Stimulated activated CD8-positive, alpha-beta memory T cell treated with anti-CD3 and anti-CD28 coated beads, Interleukin-15, amount 100 ng/mL, for 4 hours (primary cell): ENCODE data around the gene APBA3.
"Not testable (repeated sequence)": the region's sequence is repeated elsewhere in the genome, so short reads cannot be mapped to it uniquely, and the experiment has no call there.

ENCODE experiments used
- DNase-seq, 2 donors: peaks; one replicate each; pipeline ENCODE4 v3.0.0-alpha.2; 2020; ENCODE audit warnings: low read depth in 2 of 2

Gene APBA3

GRCh38 chr19:3771000-3771905 is 9.8 kb upstream of the APBA3 start:
- no peak for DNase-seq

- no peak for DNase-seq
Measured at GRCh38 chr19:3770136-3770999, 8.9 kb upstream of the APBA3 start.

GRCh38 chr19:3769494-3769893 is 8.0 kb upstream of the APBA3 start:
- no peak for DNase-seq

DNA sequence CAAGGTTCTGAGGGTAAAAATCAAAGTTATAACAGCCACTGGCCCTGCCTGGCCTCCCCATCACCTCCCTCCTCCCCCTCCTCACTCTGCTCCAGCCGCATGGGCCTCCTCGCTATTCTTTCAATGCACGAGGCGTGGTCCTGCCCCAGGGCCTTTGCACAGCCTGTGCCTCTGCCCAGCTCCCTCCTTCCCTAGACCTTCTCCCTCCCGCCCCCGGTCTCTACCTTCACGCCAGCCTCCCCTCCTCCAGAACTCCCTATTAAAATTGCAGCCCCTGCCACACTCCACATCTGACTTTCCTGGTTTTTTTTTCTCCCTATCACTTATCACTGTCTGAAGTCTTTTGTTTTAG is 7.2 kb upstream of the APBA3 start:
- no peak for DNase-seq

- no peak for DNase-seq
Measured at GRCh38 chr19:3768015-3768747, 6.7 kb upstream of the APBA3 start.

- no peak for DNase-seq
Measured at GRCh38 chr19:3767050-3767449, 5.6 kb upstream of the APBA3 start.

- DNase-seq: no peak
Measured at GRCh38 chr19:3766520-3766919, 5.0 kb upstream of the APBA3 start.

- not testable (repeated sequence) for DNase-seq
Measured at GRCh38 chr19:3765757-3766156, 4.3 kb upstream of the APBA3 start.

DNA sequence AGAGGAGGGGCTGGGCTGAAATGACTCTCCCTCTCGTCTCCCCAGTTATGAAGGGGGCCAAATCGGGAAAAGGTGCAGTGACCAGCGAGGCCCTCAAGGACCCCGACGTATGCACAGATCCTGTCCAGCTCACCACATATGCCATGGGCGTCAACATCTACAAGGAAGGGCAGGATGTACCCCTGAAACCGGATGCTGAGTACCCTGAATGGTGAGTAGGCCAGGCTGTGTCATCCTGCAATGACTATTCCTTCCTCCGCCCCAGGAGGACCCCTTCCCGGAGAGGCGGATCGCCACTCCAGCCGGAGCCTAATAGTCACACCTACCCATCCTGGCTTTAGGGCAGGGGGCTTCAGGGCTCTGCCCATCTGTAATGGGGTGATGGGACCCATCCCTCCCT is 3.6 kb upstream of the APBA3 start:
- DNase-seq: no peak

- DNase-seq: peak; percentile 99
Measured at GRCh38 chr19:3762501-3763459, 1.3 kb upstream of the APBA3 start, which contains the start of gene MRPL54. TSS of gene MRPL54 (plus strand) at chr19:3762682. CDS start at chr19:3762701, 19 bp downstream.

- DNase-seq: no peak
Measured at GRCh38 chr19:3762130-3762473, 610 bp upstream of the APBA3 start.

DNA sequence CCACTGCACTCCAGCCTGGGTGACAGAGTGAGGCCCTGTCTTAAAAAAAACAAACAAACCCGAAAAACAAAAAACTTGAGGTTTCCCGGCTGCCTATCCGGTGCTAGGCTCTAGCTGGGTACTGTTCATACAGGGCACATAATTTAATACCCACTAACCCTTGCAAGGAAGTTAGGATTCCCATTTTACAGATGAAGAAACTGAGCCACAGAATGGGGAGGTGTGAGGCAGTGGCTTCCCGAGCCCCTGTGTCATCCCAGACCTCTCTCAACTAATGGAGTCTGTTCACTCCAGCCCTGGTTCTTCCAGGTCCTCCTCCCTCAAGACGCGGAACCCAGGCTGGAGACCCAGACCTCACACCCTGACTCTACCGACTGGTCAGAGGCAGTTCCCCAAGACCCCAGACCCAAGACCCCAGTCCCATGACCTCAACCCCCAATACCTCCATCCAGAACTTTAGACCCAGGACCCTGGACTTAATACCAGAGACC is 576 bp downstream of the APBA3 start:
- no peak for DNase-seq

GRCh38 chr19:3759482-3760254 is 1.8 kb downstream of the APBA3 start:
- no peak for DNase-seq

- DNase-seq: not testable (repeated sequence)
Measured at GRCh38 chr19:3758297-3758696, 3.2 kb downstream of the APBA3 start.

DNA sequence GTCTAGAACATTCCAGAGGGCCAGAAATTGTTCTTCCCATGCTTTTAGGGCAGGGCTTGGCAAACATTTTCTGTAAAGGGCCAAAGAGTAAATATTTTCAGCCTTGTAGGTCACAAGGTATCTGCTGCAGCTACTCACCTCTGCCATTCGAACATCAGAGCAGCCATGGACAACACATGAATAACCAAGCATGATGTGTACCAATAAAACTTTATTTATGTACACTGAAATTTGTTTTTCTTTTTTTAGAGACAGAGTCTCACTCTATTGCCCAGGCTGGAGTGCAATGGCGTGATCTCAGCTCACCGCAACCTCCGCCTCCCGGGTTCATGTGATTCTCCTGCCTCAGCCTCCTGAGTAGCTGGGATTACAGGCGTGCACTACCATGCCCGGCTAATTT is 3.8 kb downstream of the APBA3 start:
- not testable (repeated sequence) for DNase-seq

GRCh38 chr19:3753631-3754410 is 7.7 kb downstream of the APBA3 start:
- DNase-seq: no peak

GRCh38 chr19:3752492-3752891 is 9.0 kb downstream of the APBA3 start:
- no peak for DNase-seq

GRCh38 chr19:3751236-3751635 is 10.3 kb downstream of the APBA3 start:
- no peak for DNase-seq

- DNase-seq: no peak
Measured at GRCh38 chr19:3750211-3750610, 11.3 kb downstream of the APBA3 start.
